Stimulated activated naive B cell treated with anti-CD40 and anti-IgM and Interleukin-4, amounts not matched to agents 10 μg/mL and 1 μg/mL and 100 μg/mL, for 72 hours (primary cell): ENCODE results near the gene TFF1.
A peak's percentile ranks its signal among the peaks of the same experiment; 100 is the strongest.

ENCODE experiments used
- ATAC-seq, 2 donors: fragments of 150-1000 bp; cut with Tn5 transposase; replicated peaks; 2 replicates each; pipeline ENCODE4 v1.10.0; 2021; ENCODE audit warnings: moderate library complexity in 1 of 2
- DNase-seq: peaks from one replicate; pipeline ENCODE4 v3.0.0; 2021
- H3K27ac Mint-ChIP-seq: one replicate; pipeline ENCODE4 v1.8.0; 2022; ENCODE audit warnings: mild to moderate bottlenecking, mixed read lengths
- H3K27me3 Mint-ChIP-seq, 2 donors: one replicate each; pipeline ENCODE4 v1.8.0; 2022; ENCODE audit warnings: mixed read lengths in 2 of 2
- H3K36me3 Mint-ChIP-seq, 2 donors: one replicate each; pipeline ENCODE4 v1.8.0; 2022; ENCODE audit warnings: mixed read lengths in 2 of 2, mild to moderate bottlenecking in 1 of 2
- H3K4me1 Mint-ChIP-seq, 2 donors: one replicate each; pipeline ENCODE4 v1.8.0; 2022; ENCODE audit warnings: mixed read lengths in 2 of 2, mild to moderate bottlenecking in 1 of 2
- H3K4me3 Mint-ChIP-seq, 2 donors: one replicate each; pipeline ENCODE4 v1.8.0; 2022; ENCODE audit warnings: mild to moderate bottlenecking in 2 of 2, mixed read lengths in 2 of 2, moderate library complexity in 1 of 2
- H3K9me3 Mint-ChIP-seq, 2 donors: one replicate each; pipeline ENCODE4 v1.8.0; 2022; ENCODE audit warnings: mixed read lengths in 2 of 2, mild to moderate bottlenecking in 1 of 2

TFF1 gene

GRCh38 chr21:42356650-42357049, 9.7 kb downstream of the TFF1 start:
- Mint-ChIP-seq H3K27me3 (peaks cover 34 to 46% of the 10 kb centered on the region in 2 donors), H3K36me3 (peaks cover 1 to 7% of the 10 kb centered on the region in 2 donors), H3K4me1 (peaks cover 0 to 1% of the 10 kb centered on the region in 2 donors)

GRCh38 chr21:42356046-42356445, 10.3 kb downstream of the TFF1 start:
- H3K4me1 Mint-ChIP-seq, result peaks cover 0 to 1% of the 10 kb centered on the region in 2 donors
- no peak overlapping the region for H3K27ac Mint-ChIP-seq
- peaks cover 1 to 7% of the 10 kb centered on the region in 2 donors for H3K36me3 Mint-ChIP-seq
- peaks cover 12 to 21% of the 10 kb centered on the region in 2 donors for H3K9me3 Mint-ChIP-seq
- H3K27me3 Mint-ChIP-seq, result peaks cover 29 to 41% of the 10 kb centered on the region in 2 donors
- H3K4me3 Mint-ChIP-seq, result no peak overlapping the region
- ATAC-seq (no peak), DNase-seq (no peak)

More at GRCh38 chr21:42356650-42357049, 9.7 kb downstream of the TFF1 start:
- ATAC-seq, result no peak
- Mint-ChIP-seq H3K4me3 (no peak overlapping the region), H3K9me3 (peaks cover 12 to 21% of the 10 kb centered on the region in 2 donors), H3K27ac (no peak overlapping the region)
- DNase-seq, result no peak

GRCh38 chr21:42353623-42354022, 12.7 kb downstream of the TFF1 start:
- no peak overlapping the region for H3K27ac Mint-ChIP-seq
- H3K36me3 Mint-ChIP-seq, result peaks cover 1 to 7% of the 10 kb centered on the region in 2 donors
- H3K4me1 Mint-ChIP-seq, result peaks cover 0 to 1% of the 10 kb centered on the region in 2 donors
- H3K9me3 Mint-ChIP-seq, result peaks cover 12 to 21% of the 10 kb centered on the region in 2 donors
- peaks cover 23 to 34% of the 10 kb centered on the region in 2 donors for H3K27me3 Mint-ChIP-seq
- H3K4me3 Mint-ChIP-seq, result no peak overlapping the region
- ATAC-seq (no peak), DNase-seq (no peak)

- peaks cover 1 to 7% of the 10 kb centered on the region in 2 donors for H3K36me3 Mint-ChIP-seq
- H3K27me3 Mint-ChIP-seq, result peaks cover 23 to 25% of the 10 kb centered on the region in 2 donors
- H3K9me3 Mint-ChIP-seq, result peaks cover 12 to 21% of the 10 kb centered on the region in 2 donors
Observed at GRCh38 chr21:42352441-42353095, 13.8 kb downstream of the TFF1 start.

GRCh38 chr21:42351626-42352440, 14.5 kb downstream of the TFF1 start:
- peaks cover 18 to 27% of the 10 kb centered on the region in 2 donors for H3K27me3 Mint-ChIP-seq
- H3K9me3 Mint-ChIP-seq, result peaks cover 12 to 21% of the 10 kb centered on the region in 2 donors
- DNase-seq (no peak), ATAC-seq (no peak)
- peak overlapping the region; percentile 47 for H3K27ac Mint-ChIP-seq
- H3K4me1 Mint-ChIP-seq, result peaks cover 0 to 1% of the 10 kb centered on the region in 2 donors
- peaks cover 1 to 7% of the 10 kb centered on the region in 2 donors for H3K36me3 Mint-ChIP-seq
- H3K4me3 Mint-ChIP-seq, result no peak overlapping the region

More at GRCh38 chr21:42352441-42353095, 13.8 kb downstream of the TFF1 start:
- H3K4me3 Mint-ChIP-seq, result no peak overlapping the region
- peak overlapping the region; percentile 47 for H3K27ac Mint-ChIP-seq
- peaks cover 0 to 1% of the 10 kb centered on the region in 2 donors for H3K4me1 Mint-ChIP-seq
- DNase-seq, result no peak
- ATAC-seq, result no peak

- Mint-ChIP-seq H3K27ac (no peak within 1 kb of the TSS), H3K4me1 (peaks cover 0 to 1% of the 10 kb centered on the region in 2 donors), H3K9me3 (peaks cover 12 to 21% of the 10 kb centered on the region in 2 donors), H3K4me3 (no peak within 1 kb of the TSS), H3K27me3 (peaks cover 16 to 29% of the 10 kb centered on the region in 2 donors), H3K36me3 (peaks cover 1 to 7% of the 10 kb centered on the region in 2 donors)
- ATAC-seq (no peak), DNase-seq (no peak)
Observed at GRCh38 chr21:42350927-42351426, 15.4 kb downstream of the TFF1 start, which contains the start of gene TFF2. Gene TFF2, minus strand, starts transcription at chr21:42350994. Its CDS starts 37 bp downstream, at chr21:42350957.

- peaks cover 1 to 7% of the 10 kb centered on the region in 2 donors for H3K36me3 Mint-ChIP-seq
- H3K4me1 Mint-ChIP-seq, result peaks cover 0 to 1% of the 10 kb centered on the region in 2 donors
- ATAC-seq (no peak), DNase-seq (no peak)
- no peak overlapping the region for H3K27ac Mint-ChIP-seq
- H3K9me3 Mint-ChIP-seq, result peaks cover 12 to 18% of the 10 kb centered on the region in 2 donors
- H3K27me3 Mint-ChIP-seq, result peaks cover 16 to 29% of the 10 kb centered on the region in 2 donors
- no peak overlapping the region for H3K4me3 Mint-ChIP-seq
Observed at GRCh38 chr21:42350318-42350910, 15.9 kb downstream of the TFF1 start.

- DNase-seq (no peak), ATAC-seq (no peak)
- H3K9me3 Mint-ChIP-seq, result peaks cover 10 to 12% of the 10 kb centered on the region in 2 donors
- peaks cover 0 to 1% of the 10 kb centered on the region in 2 donors for H3K4me1 Mint-ChIP-seq
- peaks cover 1 to 3% of the 10 kb centered on the region in 2 donors for H3K36me3 Mint-ChIP-seq
- no peak overlapping the region for H3K27ac Mint-ChIP-seq
- peaks cover 16 to 28% of the 10 kb centered on the region in 2 donors for H3K27me3 Mint-ChIP-seq
- no peak overlapping the region for H3K4me3 Mint-ChIP-seq
Observed at GRCh38 chr21:42349420-42350317, 16.7 kb downstream of the TFF1 start.

- Mint-ChIP-seq H3K4me1 (peaks cover 0 to 1% of the 10 kb centered on the region in 2 donors), H3K4me3 (no peak overlapping the region), H3K9me3 (peaks cover 5 to 7% of the 10 kb centered on the region in 2 donors), H3K27me3 (peaks cover 16 to 24% of the 10 kb centered on the region in 2 donors), H3K27ac (no peak overlapping the region), H3K36me3 (peaks cover 0 to 1% of the 10 kb centered on the region in 2 donors)
- DNase-seq, result no peak
- no peak for ATAC-seq
Observed at GRCh38 chr21:42348762-42349161, 17.6 kb downstream of the TFF1 start.

- no peaks in the 10 kb centered on the region for H3K9me3 Mint-ChIP-seq
- peaks cover 6 to 14% of the 10 kb centered on the region in 2 donors for H3K27me3 Mint-ChIP-seq
- DNase-seq (no peak), ATAC-seq (no peak)
- H3K4me3 Mint-ChIP-seq, result no peak overlapping the region
- no peaks in the 10 kb centered on the region for H3K36me3 Mint-ChIP-seq
- H3K4me1 Mint-ChIP-seq, result no peaks in the 10 kb centered on the region
- no peak overlapping the region for H3K27ac Mint-ChIP-seq
Observed at GRCh38 chr21:42347601-42348327, 18.6 kb downstream of the TFF1 start.

- no peak overlapping the region for H3K27ac Mint-ChIP-seq
- DNase-seq (no peak), ATAC-seq (no peak)
- no peaks in the 10 kb centered on the region for H3K4me1 Mint-ChIP-seq
- H3K27me3 Mint-ChIP-seq, result peaks cover under 1 to 6% of the 10 kb centered on the region in 2 donors
- no peak overlapping the region for H3K4me3 Mint-ChIP-seq
- no peaks in the 10 kb centered on the region for H3K9me3 Mint-ChIP-seq
- H3K36me3 Mint-ChIP-seq, result no peaks in the 10 kb centered on the region
Observed at GRCh38 chr21:42346866-42347600, 19.3 kb downstream of the TFF1 start.

- no peaks in the 10 kb centered on the region for H3K4me1 Mint-ChIP-seq
- ATAC-seq, result no peak
- no peak overlapping the region for H3K27ac Mint-ChIP-seq
- H3K4me3 Mint-ChIP-seq, result no peak overlapping the region
- no peaks in the 10 kb centered on the region for H3K9me3 Mint-ChIP-seq
- no peaks in the 10 kb centered on the region for H3K36me3 Mint-ChIP-seq
- no peak for DNase-seq
- H3K27me3 Mint-ChIP-seq, result peaks cover 0 to 6% of the 10 kb centered on the region in 2 donors
Observed at GRCh38 chr21:42346441-42346840, 19.9 kb downstream of the TFF1 start.
